WI38 (cell line): ENCODE results near the gene CFAP45.

Experiments used
- H3K4me3 ChIP-seq: 2 replicates; pipeline ENCODE4 v1.5.1; 2011; ENCODE audit warnings: low read depth, mild to moderate bottlenecking, control low read depth, low read length
- TF ChIP-seq, protein P1 (sequence below): IDR thresholded peaks from 2 replicates; pipeline ENCODE4 v1.5.1; 2012; ENCODE audit warnings: low read depth, mild to moderate bottlenecking, control low read depth, low read length

Gene CFAP45

DNA sequence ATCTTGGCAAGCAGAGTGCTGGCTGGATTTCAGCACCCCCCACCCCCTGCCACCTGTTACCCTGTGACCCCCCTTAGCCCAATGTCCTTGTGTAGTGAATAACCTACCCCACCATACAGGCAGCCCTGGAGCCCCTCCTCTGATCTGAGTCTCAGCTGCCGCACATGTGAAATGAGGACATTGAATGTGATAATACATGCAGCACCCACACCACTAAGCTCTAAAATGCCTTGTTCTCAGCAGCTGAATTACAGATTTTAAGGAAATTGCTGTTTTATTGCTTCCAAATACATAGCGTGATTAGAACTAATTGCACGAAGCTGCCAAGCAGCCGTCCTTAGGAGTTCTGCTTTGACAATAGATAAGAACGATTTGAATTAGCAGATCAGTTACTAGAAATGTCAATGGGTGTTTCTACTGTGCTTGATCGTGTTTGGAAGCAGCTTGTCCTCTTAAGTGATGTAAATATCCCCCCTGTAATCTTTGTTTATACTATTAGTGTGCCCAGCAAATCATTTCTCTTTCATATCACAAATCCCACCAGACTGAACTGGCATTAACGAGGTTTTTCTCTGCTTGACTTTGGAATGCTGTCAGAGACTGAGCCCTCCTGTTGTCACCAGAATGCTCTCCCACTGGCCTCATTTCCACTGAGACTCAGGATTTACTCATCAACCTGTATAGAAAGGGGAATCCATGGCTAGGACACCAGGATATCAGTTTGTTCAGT is 68.4 kb downstream of the CFAP45 start:
- H3K4me3 ChIP-seq: no peak overlapping the region
- TF ChIP-seq, protein P1, sequence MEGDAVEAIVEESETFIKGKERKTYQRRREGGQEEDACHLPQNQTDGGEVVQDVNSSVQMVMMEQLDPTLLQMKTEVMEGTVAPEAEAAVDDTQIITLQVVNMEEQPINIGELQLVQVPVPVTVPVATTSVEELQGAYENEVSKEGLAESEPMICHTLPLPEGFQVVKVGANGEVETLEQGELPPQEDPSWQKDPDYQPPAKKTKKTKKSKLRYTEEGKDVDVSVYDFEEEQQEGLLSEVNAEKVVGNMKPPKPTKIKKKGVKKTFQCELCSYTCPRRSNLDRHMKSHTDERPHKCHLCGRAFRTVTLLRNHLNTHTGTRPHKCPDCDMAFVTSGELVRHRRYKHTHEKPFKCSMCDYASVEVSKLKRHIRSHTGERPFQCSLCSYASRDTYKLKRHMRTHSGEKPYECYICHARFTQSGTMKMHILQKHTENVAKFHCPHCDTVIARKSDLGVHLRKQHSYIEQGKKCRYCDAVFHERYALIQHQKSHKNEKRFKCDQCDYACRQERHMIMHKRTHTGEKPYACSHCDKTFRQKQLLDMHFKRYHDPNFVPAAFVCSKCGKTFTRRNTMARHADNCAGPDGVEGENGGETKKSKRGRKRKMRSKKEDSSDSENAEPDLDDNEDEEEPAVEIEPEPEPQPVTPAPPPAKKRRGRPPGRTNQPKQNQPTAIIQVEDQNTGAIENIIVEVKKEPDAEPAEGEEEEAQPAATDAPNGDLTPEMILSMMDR: no peak

GRCh38 chr1:159830722-159831121 is 69.2 kb downstream of the CFAP45 start:
- TF ChIP-seq, protein P1: no peak
- no peak overlapping the region for H3K4me3 ChIP-seq

DNA sequence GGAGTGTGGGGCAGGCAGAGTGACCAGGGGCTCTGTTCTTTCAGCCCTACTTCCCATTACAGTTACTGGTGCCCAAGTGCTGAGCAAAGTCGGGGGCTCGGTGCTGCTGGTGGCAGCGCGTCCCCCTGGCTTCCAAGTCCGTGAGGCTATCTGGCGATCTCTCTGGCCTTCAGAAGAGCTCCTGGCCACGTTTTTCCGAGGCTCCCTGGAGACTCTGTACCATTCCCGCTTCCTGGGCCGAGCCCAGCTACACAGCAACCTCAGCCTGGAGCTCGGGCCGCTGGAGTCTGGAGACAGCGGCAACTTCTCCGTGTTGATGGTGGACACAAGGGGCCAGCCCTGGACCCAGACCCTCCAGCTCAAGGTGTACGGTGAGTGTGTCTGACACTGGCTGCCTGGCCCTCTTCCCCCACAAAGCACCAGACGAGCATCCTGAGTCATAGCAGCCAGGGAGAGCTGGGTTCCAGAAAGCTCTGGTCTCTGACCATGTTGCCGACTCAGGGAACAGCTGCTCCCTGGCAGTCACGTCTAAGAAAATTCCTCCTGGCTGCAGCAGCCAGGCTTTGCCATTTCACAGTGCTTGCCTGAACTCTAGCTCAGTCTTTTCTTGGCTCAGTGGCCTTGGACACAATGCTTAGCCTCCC is 70.0 kb downstream of the CFAP45 start:
- TF ChIP-seq, protein P1: no peak
- no peak overlapping the region for H3K4me3 ChIP-seq

GRCh38 chr1:159829273-159829634 is 70.7 kb downstream of the CFAP45 start:
- H3K4me3 ChIP-seq: no peak overlapping the region
- TF ChIP-seq, protein P1: no peak

DNA sequence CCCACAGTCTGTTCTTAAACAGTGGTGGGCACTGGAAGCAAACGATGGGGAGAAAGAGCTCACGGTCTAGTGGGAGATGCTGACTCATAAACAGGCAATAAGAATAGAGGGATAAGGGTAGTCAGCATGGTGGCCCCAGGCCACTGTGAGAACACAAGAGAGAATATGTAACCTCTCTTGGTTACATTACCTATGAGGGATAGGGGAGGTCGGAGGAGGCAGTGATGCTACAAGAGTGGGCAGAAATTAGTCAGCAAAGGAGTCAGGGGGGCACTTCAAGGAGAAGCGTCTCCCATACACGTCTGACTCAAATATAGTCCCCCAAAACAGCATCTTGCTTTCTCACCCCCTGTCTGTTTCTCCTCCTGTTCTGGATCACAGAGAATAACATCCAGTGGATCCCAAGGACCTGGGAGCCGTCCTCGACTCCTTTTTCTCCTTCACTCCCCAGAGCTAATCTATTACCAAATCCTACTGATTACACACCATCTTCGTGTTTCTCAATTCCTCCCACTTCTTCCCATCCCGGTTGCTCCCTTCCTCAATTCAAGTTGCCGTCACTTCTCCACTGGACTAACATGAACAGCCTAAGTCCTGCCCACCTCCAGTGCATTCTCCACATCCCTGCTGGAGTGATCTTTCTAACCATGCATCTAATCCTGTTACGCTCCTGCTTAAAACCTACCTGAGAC is 71.2 kb downstream of the CFAP45 start:
- TF ChIP-seq, protein P1: no peak
- H3K4me3 ChIP-seq: no peak overlapping the region

DNA sequence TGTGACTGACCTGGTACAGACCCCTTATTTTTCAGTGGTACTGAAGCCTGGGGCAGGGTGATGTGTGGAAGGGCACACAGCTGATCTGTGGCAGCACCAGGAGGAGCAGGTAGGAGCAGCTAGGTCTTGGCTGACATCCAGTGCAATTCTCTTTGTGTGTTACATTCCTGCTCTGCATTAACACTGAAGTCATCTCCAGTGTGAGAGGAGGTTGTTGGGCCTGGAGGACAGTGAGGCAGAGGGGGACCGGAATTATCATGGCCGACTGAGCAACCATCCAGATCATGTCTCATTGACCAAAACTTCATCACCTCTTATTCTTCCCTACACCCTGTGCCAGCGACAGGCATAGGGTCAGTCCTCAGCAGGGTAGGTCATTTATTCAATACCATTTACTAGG is 71.8 kb downstream of the CFAP45 start:
- TF ChIP-seq, protein P1: no peak
- no peak overlapping the region for H3K4me3 ChIP-seq

- H3K4me3 ChIP-seq: no peak overlapping the region
- TF ChIP-seq, protein P1: no peak
Measured at GRCh38 chr1:159827549-159827948, 72.4 kb downstream of the CFAP45 start.
